HEK293T (cell line): ENCODE results near the gene SCYGR1.

Experiments used
- ELF4 ChIP-seq: fragments of 450-650 bp; IDR thresholded peaks from 2 replicates; pipeline ENCODE4 v1.6.1; 2017; ENCODE audit warnings: antibody characterized with exemption
- FOXK2 ChIP-seq: fragments of 450-650 bp; IDR thresholded peaks from 2 replicates; pipeline ENCODE4 v1.6.1; 2016; ENCODE audit warnings: mild to moderate bottlenecking
- FOXM1 ChIP-seq: fragments of 450-650 bp; IDR thresholded peaks from 2 replicates; pipeline ENCODE4 v1.6.1; 2017; ENCODE audit warnings: mild to moderate bottlenecking, borderline replicate concordance
- SP1 ChIP-seq: fragments of 450-650 bp; IDR thresholded peaks from 2 replicates; pipeline ENCODE4 v1.6.1; 2017
- SUZ12 ChIP-seq: fragments of 450-650 bp; IDR thresholded peaks from 2 replicates; pipeline ENCODE4 v1.6.1; 2016; ENCODE audit warnings: mild to moderate bottlenecking
- TARDBP ChIP-seq: fragments of 450-650 bp; IDR thresholded peaks from 2 replicates; pipeline ENCODE4 v1.6.1; 2016

- no peak for TF ChIP-seq SUZ12
- no peak for TF ChIP-seq ELF4
- TF ChIP-seq FOXM1 = no peak
- TF ChIP-seq SP1 = no peak
- TF ChIP-seq TARDBP = no peak
- no peak for TF ChIP-seq FOXK2
Observed at GRCh38 chr2:227348324-227348723, 39.4 kb downstream of the SCYGR1 start.
